ES-I3 (cell line): ENCODE measurements around the gene ACSF3.

Experiments used
- H3K36me3 ChIP-seq: 2 replicates; pipeline ENCODE4 v1.6.1; 2013; ENCODE audit warnings: mild to moderate bottlenecking, low read length, control low read depth, moderate library complexity; ENCODE audit not compliant: insufficient read depth
- H3K4me1 ChIP-seq: 2 replicates; pipeline ENCODE4 v1.6.1; 2013; ENCODE audit warnings: mild to moderate bottlenecking, control low read depth, low read length; ENCODE audit not compliant: insufficient read depth
- H3K9ac ChIP-seq: 2 replicates; pipeline ENCODE4 v1.6.1; 2013; ENCODE audit warnings: low read depth, mild to moderate bottlenecking, low read length, moderate library complexity
- H3K9me3 ChIP-seq: 2 replicates; pipeline ENCODE4 v1.6.1; 2013; ENCODE audit warnings: mild to moderate bottlenecking, low read length, moderate library complexity; ENCODE audit not compliant: control insufficient read depth, insufficient read depth

ACSF3 gene

GRCh38 chr16:89146211-89147005 is 52.8 kb downstream of the ACSF3 start:
- Histone ChIP-seq H3K4me1 (no peaks in the 10 kb centered on the region), H3K9ac (no peak overlapping the region), H3K36me3 (peaks cover 9% of the 10 kb centered on the region; the same call in 1 of the 2 replicates), H3K9me3 (peaks cover 12% of the 10 kb centered on the region)

GRCh38 chr16:89147085-89147817 is 53.6 kb downstream of the ACSF3 start:
- no peaks in the 10 kb centered on the region for H3K4me1 ChIP-seq
- H3K9me3 ChIP-seq = peaks cover 12% of the 10 kb centered on the region
- H3K9ac ChIP-seq = no peak overlapping the region
- peaks cover 9% of the 10 kb centered on the region; the same call in 1 of the 2 replicates for H3K36me3 ChIP-seq

- Histone ChIP-seq H3K9ac (no peak overlapping the region), H3K4me1 (no peaks in the 10 kb centered on the region), H3K36me3 (peaks cover 9% of the 10 kb centered on the region; the same call in 1 of the 2 replicates), H3K9me3 (peaks cover 12% of the 10 kb centered on the region)
Observed at GRCh38 chr16:89149386-89149785, 55.7 kb downstream of the ACSF3 start.

- Histone ChIP-seq H3K9ac (no peak overlapping the region), H3K9me3 (peaks cover 12% of the 10 kb centered on the region), H3K4me1 (no peaks in the 10 kb centered on the region), H3K36me3 (peaks cover 9% of the 10 kb centered on the region; the same call in 1 of the 2 replicates)
Observed at GRCh38 chr16:89150090-89150835, 56.6 kb downstream of the ACSF3 start.

- peaks cover 9% of the 10 kb centered on the region; the same call in 1 of the 2 replicates for H3K36me3 ChIP-seq
Observed at GRCh38 chr16:89150981-89151380, 57.3 kb downstream of the ACSF3 start.

GRCh38 chr16:89152831-89153700 is 59.4 kb downstream of the ACSF3 start:
- H3K9me3 ChIP-seq = peaks cover 12% of the 10 kb centered on the region
- no peaks in the 10 kb centered on the region for H3K4me1 ChIP-seq
- no peak overlapping the region for H3K9ac ChIP-seq
- H3K36me3 ChIP-seq = peaks cover 9% of the 10 kb centered on the region; the same call in 1 of the 2 replicates

More at GRCh38 chr16:89150981-89151380, 57.3 kb downstream of the ACSF3 start:
- H3K4me1 ChIP-seq = no peaks in the 10 kb centered on the region
- peaks cover 12% of the 10 kb centered on the region for H3K9me3 ChIP-seq
- H3K9ac ChIP-seq = no peak overlapping the region

GRCh38 chr16:89153848-89154271 is 60.2 kb downstream of the ACSF3 start:
- Histone ChIP-seq H3K9ac (no peak overlapping the region), H3K9me3 (peaks cover 8% of the 10 kb centered on the region), H3K4me1 (no peaks in the 10 kb centered on the region), H3K36me3 (peaks cover 9% of the 10 kb centered on the region; the same call in 1 of the 2 replicates)

- H3K36me3 ChIP-seq = peaks cover 6% of the 10 kb centered on the region; the same call in 1 of the 2 replicates
Observed at GRCh38 chr16:89154390-89155183, 60.9 kb downstream of the ACSF3 start.

GRCh38 chr16:89155184-89155679 is 61.6 kb downstream of the ACSF3 start:
- H3K36me3 ChIP-seq = peaks cover 4% of the 10 kb centered on the region; the same call in 1 of the 2 replicates
- H3K9ac ChIP-seq = no peak overlapping the region
- no peaks in the 10 kb centered on the region for H3K9me3 ChIP-seq
- no peaks in the 10 kb centered on the region for H3K4me1 ChIP-seq

More at GRCh38 chr16:89154390-89155183, 60.9 kb downstream of the ACSF3 start:
- 0 out of 2 replicates have a peak, but pooled peaks cover under 1% of the 10 kb centered on the region for H3K9me3 ChIP-seq
- H3K4me1 ChIP-seq = no peaks in the 10 kb centered on the region
- H3K9ac ChIP-seq = no peak overlapping the region

GRCh38 chr16:89155851-89156739 is 62.4 kb downstream of the ACSF3 start:
- Histone ChIP-seq H3K9me3 (no peaks in the 10 kb centered on the region), H3K9ac (no peak overlapping the region), H3K4me1 (no peaks in the 10 kb centered on the region), H3K36me3 (peaks cover 1% of the 10 kb centered on the region; the same call in 1 of the 2 replicates)

GRCh38 chr16:89156740-89157645 is 63.3 kb downstream of the ACSF3 start:
- no peak overlapping the region for H3K9ac ChIP-seq
- no peaks in the 10 kb centered on the region for H3K9me3 ChIP-seq
- H3K36me3 ChIP-seq = no peaks in the 10 kb centered on the region
- H3K4me1 ChIP-seq = no peaks in the 10 kb centered on the region
